Immature natural killer cell (primary cell): Measurements from ENCODE around the gene TEX22. TPM values are rescaled to one million over a fixed set of nuclear protein-coding genes. Genes with fewer than 3 reads are reported as not detected.

Source experiments
- DNase-seq, 3 donors: peaks; one replicate each; pipeline ENCODE4 v3.0.0; 2022; ENCODE audit warnings: mixed read lengths in 1 of 3
- H3K27ac Mint-ChIP-seq, 6 donors: one replicate each; pipeline ENCODE4 v1.8.0; 2020; ENCODE audit warnings: mixed read lengths in 6 of 6, mild to moderate bottlenecking in 5 of 6, inconsistent platforms in 4 of 6, moderate library complexity in 3 of 6
- H3K27me3 Mint-ChIP-seq, 3 donors: one replicate each; pipeline ENCODE4 v1.8.0; 2020 to 2021; ENCODE audit warnings: low read depth in 3 of 3, mild to moderate bottlenecking in 3 of 3, mixed read lengths in 3 of 3, moderate library complexity in 3 of 3, inconsistent platforms in 1 of 3
- H3K36me3 Mint-ChIP-seq, 3 donors: one replicate each; pipeline ENCODE4 v1.8.0; 2020; ENCODE audit warnings: mixed read lengths in 3 of 3, inconsistent platforms in 2 of 3, mild to moderate bottlenecking in 2 of 3
- H3K4me1 Mint-ChIP-seq, 2 donors: one replicate each; pipeline ENCODE4 v1.8.0; 2020; ENCODE audit warnings: inconsistent platforms in 2 of 2, mild to moderate bottlenecking in 2 of 2, mixed read lengths in 2 of 2, moderate library complexity in 1 of 2
- H3K4me3 Mint-ChIP-seq, 5 donors: one replicate each; pipeline ENCODE4 v1.8.0; 2020; ENCODE audit warnings: mild to moderate bottlenecking in 5 of 5, mixed read lengths in 5 of 5, inconsistent platforms in 3 of 5, moderate library complexity in 3 of 5
- H3K9me3 Mint-ChIP-seq, 6 donors: one replicate each; pipeline ENCODE4 v1.8.0; 2020; ENCODE audit warnings: mild to moderate bottlenecking in 6 of 6, mixed read lengths in 6 of 6, inconsistent platforms in 4 of 6, moderate library complexity in 3 of 6
- polyA plus RNA-seq, 3 donors: library from polyadenylated mRNA; unstranded; fragments of 300-500 nt; fragmentation: Illumina TruSeq; gene quantifications; one replicate each; pipeline ENCODE4 v1.2.3, GENCODE V29; 2021

TEX22 gene
- polyA plus RNA-seq, 3 donors from 2014 or later = 0.52 to 1.0 (median 0.79) TPM

DNA sequence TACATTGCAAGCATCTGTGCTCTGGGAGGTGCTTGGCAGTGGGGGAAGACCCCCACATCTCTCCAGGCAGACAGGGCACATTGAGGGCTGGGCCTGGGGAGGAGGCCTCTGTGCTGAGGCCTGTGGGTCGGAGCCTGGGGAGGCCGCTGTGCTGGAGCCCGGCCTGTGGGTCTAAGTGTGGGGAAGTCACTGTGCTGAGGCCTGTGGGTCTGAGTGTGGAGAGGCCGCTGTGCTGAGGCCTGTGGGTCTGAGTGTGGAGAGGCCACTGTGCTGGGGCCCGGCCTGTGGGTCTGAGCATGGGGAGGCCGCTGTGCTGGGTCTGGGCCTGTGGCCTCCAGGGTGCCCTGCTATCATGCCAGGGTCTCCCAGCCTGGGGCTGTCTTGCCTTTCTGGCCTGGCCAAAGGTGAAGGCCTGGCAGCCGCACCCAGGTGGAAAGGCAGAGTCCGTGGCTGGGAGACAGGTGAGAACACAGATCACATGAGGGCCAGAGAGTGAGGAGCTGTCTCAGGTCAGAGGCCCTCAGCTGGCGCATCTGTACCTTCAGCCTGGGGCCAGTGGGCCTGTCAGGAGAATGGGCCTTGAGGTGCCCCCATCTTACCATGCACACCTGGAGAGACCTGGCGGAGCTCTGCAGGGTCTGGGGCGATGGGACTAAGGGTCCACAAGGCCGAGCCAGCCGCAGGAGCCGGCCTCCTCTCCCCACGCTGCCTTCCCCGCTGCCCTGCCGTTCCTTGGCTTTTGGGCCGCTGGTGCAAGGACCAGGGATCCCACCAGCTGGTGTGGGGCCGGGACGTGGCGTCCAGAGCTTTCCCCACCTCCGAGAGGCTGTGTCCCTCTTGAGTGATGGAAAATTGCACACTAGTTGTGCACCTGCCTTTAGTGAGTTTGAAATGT, 57.7 kb downstream of the TEX22 start:
- H3K4me1 Mint-ChIP-seq = no peaks in the 10 kb centered on the region
- H3K9me3 Mint-ChIP-seq = no peaks in the 10 kb centered on the region
- no peak overlapping the region for H3K27ac Mint-ChIP-seq
- peaks cover 0 to 2% (median 0%) of the 10 kb centered on the region in 3 donors for H3K27me3 Mint-ChIP-seq
- no peak overlapping the region for H3K4me3 Mint-ChIP-seq
- no peak for DNase-seq
- H3K36me3 Mint-ChIP-seq = peaks cover 6 to 11% (median 7%) of the 10 kb centered on the region in 3 donors

DNA sequence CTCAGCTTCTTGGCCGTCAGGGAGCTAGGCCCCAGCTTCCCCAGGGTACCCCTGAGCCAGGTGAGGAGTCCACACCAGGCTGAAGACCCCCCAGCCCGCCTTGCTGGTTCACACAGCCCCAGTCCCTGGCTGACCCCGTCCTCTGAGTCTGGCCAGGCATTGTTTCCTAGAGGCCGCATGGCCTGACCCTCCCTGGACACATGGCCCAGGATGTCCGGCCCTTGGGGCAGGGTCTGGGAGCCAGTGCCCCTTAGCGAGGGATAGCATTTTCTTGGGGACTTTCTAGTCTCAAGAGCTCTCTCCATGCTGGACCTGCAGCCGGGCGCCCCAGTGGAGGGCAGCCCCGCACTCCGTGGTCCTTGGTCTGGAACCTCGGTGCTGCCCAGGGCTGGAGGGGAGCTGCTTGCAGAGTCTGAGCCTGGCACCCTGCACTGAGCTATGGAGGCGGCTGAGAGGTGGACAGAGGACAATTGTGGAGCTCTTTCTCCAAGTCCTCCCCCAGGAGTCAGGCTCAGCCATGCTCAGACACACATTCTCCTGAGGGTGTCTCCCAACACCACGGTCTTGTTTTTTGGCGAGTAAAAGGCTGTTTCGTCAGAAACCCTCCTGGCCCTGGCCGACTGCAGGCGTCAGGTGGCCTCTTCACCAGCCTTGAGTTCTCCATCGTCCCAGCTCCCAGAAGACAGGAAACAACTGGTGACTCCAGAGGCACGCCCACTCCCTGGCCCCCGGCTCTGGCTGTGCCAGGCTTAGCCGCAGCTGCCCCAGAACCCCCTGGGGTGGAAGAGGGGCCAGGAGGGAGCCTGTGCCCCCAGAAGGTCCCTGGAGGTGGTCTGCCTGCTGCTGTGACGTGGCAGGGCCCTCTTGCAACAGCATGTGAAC, 58.6 kb downstream of the TEX22 start:
- no peak for DNase-seq
- Mint-ChIP-seq H3K36me3 (peaks cover 5 to 15% (median 7%) of the 10 kb centered on the region in 3 donors), H3K27me3 (peaks cover 0 to 2% (median 0%) of the 10 kb centered on the region in 3 donors), H3K9me3 (no peaks in the 10 kb centered on the region), H3K4me1 (no peaks in the 10 kb centered on the region), H3K4me3 (no peak overlapping the region), H3K27ac (no peak overlapping the region)

DNA sequence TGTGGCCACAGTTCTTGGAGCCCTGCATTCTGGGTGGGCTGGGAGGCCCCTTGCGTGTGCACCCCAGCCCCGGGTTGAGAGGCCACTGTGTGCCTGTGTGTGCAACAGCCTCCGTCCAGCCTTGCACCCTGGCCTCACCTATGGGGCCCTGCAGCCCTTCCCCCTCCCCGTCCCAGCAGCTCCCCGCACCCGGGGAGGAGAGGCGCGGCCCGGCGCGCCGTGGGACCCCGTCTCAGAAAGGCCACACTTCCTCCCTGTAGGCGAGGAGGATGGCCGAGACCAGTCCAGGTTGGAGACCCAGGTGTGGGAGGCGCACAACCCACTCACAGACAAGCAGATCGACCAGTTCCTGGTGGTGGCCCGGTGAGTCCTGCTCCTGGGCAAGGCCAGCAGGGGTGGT, 59.7 kb downstream of the TEX22 start:
- Mint-ChIP-seq H3K4me1 (no peaks in the 10 kb centered on the region), H3K9me3 (no peaks in the 10 kb centered on the region), H3K27ac (no peak overlapping the region), H3K36me3 (peaks cover 0 to 11% (median 3%) of the 10 kb centered on the region in 3 donors), H3K4me3 (no peak overlapping the region), H3K27me3 (peaks cover 0 to 2% (median 0%) of the 10 kb centered on the region in 3 donors)
- DNase-seq = no peak

DNA sequence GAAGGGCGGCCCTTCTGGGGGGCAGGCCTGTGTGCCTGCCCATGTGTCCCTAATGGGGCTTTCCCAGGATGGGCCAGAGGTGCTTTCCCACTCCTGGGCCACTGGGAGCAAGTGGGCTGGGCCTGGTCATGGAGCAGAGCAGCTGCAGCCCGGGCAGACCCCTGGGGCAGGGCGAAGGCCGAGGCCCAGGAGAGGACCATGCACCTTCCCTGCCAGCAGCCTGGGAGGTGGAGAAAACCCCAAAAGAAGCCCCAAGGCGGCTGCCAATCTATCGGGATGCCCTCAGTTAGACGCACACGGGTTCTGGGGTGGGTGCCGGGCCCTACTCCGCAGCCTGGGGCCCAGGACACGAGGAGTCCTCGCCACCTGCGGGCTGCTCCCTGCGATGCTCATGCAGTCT, 60.2 kb downstream of the TEX22 start:
- DNase-seq = no peak
- H3K36me3 Mint-ChIP-seq = peaks cover 0 to 8% (median 0%) of the 10 kb centered on the region in 3 donors
- H3K4me1 Mint-ChIP-seq = no peaks in the 10 kb centered on the region
- no peak overlapping the region for H3K4me3 Mint-ChIP-seq
- H3K9me3 Mint-ChIP-seq = no peaks in the 10 kb centered on the region
- H3K27me3 Mint-ChIP-seq = peaks cover 0 to 2% (median 0%) of the 10 kb centered on the region in 3 donors
- no peak overlapping the region for H3K27ac Mint-ChIP-seq

DNA sequence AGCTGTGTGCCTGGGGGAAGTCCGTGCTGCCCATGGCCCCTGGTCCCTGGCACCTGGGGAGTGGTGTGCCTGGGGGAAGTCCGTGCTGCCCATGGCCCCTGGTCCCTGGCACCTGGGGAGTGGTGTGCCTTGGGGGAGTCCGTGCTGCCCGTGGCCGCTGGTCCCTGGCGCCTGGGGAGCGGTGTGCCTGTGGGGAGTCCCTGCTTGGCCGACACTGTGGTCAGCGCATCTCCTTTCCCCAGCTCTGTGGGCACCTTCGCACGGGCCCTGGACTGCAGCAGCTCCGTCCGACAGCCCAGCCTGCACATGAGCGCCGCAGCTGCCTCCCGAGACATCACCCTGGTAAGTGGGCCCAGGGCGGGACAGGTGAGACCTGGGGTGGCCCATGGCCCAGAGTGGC, 61.8 kb downstream of the TEX22 start:
- Mint-ChIP-seq H3K36me3 (peaks cover 0 to 8% (median 0%) of the 10 kb centered on the region in 3 donors), H3K27ac (no peak overlapping the region), H3K27me3 (no peaks in the 10 kb centered on the region), H3K4me3 (no peak overlapping the region), H3K9me3 (no peaks in the 10 kb centered on the region), H3K4me1 (no peaks in the 10 kb centered on the region)
- no peak for DNase-seq

DNA sequence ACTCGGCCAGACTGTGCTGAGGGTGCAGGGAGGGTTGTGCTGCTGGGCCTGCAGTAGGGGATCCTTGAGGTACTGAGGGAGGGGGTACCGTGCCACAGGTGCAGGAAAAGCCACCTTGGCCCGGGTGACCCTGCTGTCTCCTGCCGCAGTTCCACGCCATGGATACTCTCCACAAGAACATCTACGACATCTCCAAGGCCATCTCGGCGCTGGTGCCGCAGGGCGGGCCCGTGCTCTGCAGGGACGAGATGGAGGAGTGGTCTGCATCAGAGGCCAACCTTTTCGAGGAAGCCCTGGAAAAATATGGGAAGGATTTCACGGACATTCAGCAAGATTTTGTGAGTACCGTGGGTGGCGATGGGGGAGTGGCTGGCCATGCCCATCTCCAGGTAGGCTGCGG, 62.3 kb downstream of the TEX22 start:
- H3K36me3 Mint-ChIP-seq = peaks cover 0 to 4% (median 0%) of the 10 kb centered on the region in 3 donors
- no peaks in the 10 kb centered on the region for H3K9me3 Mint-ChIP-seq
- H3K4me1 Mint-ChIP-seq = no peaks in the 10 kb centered on the region
- no peaks in the 10 kb centered on the region for H3K27me3 Mint-ChIP-seq
- H3K27ac Mint-ChIP-seq = no peak overlapping the region
- H3K4me3 Mint-ChIP-seq = no peak overlapping the region
- DNase-seq = no peak

DNA sequence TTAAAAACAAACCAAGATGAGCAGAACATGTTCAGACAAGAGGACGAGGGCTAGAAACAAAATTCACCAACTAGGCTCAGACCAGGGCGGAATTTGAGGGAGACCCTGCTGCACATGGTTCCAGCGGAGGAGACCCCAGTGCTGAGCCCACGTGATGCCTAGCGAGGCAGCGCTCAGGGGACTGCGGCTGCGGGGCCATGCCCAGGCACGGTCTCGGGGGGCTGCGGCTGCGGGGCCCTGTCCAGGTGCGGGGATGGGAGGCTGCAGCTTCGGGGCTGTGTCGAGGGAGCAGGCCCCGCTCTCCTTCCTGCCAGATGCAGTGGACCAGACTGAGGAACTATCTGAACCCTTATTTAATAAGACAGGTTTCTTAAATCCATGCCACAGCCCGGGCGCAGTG, 63.6 kb downstream of the TEX22 start:
- Mint-ChIP-seq H3K4me1 (no peaks in the 10 kb centered on the region), H3K9me3 (no peaks in the 10 kb centered on the region), H3K4me3 (no peak overlapping the region), H3K36me3 (peaks cover 0 to 4% (median 0%) of the 10 kb centered on the region in 3 donors), H3K27me3 (no peaks in the 10 kb centered on the region), H3K27ac (no peak overlapping the region)
- DNase-seq = no peak

Other genes starting within 250 kb of the TEX22 start
- under 1 TPM in 2 of 3 donors, not detected in 1; 0.17 to 0.39 TPM for gene JAG2, start 229.8 kb upstream of the TEX22 start, polyA plus RNA-seq
- gene NUDT14, start 217.2 kb upstream of the TEX22 start, polyA plus RNA-seq = 10 to 100 TPM; 21.9 to 29.7 (median 27.3) TPM
- gene BTBD6, start 150.0 kb upstream of the TEX22 start, polyA plus RNA-seq = 10 to 100 TPM in 2 of 3 donors, 1 to 10 TPM in 1; 3.7 to 13.3 (median 13.1) TPM
- 10 to 100 TPM in 1 of 3 donors, 1 to 10 TPM in 2; 2.9 to 11.0 (median 8.0) TPM for gene BRF1, start 97.5 kb upstream of the TEX22 start, polyA plus RNA-seq
- 1 to 10 TPM; 2.0 to 3.3 (median 2.7) TPM for gene PACS2, start 83.8 kb upstream of the TEX22 start, polyA plus RNA-seq
- gene MTA1, start 21.3 kb downstream of the TEX22 start, polyA plus RNA-seq = 1 to 10 TPM in 2 of 3 donors, under 1 TPM in 1; 0.82 to 3.0 (median 2.8) TPM
- gene CRIP2, start 76.3 kb downstream of the TEX22 start, polyA plus RNA-seq = 10 to 100 TPM in 2 of 3 donors, 1 to 10 TPM in 1; 5.7 to 30.2 (median 18.1) TPM
- 1,000 to 10,000 TPM in 1 of 3 donors, 100 to 1,000 TPM in 2; 921 to 1,915 (median 940) TPM for gene CRIP1, start 88.3 kb downstream of the TEX22 start, polyA plus RNA-seq
- 10 to 100 TPM; 11.4 to 20.3 (median 15.9) TPM for gene TEDC1, start 92.7 kb downstream of the TEX22 start, polyA plus RNA-seq
- gene TMEM121, start 128.0 kb downstream of the TEX22 start, polyA plus RNA-seq = 1 to 10 TPM in 2 of 3 donors, not detected in 1; 1.1 to 1.4 TPM